HG03103 (cell line): ENCODE measurements around the gene GHRHR.

Source experiments
- ATAC-seq: cut with Tn5 transposase; IDR thresholded peaks from one replicate; pipeline ENCODE4 v1.9.1; 2021; ENCODE audit warnings: low read depth; ENCODE audit not compliant: unreplicated experiment

The GHRHR gene

GRCh38 chr7:30998180-30998579, 34.4 kb downstream of the GHRHR start:
- no peak for ATAC-seq

- no peak for ATAC-seq
Measured at GRCh38 chr7:31000161-31000693, 36.5 kb downstream of the GHRHR start.

GRCh38 chr7:31000779-31001178, 37.0 kb downstream of the GHRHR start:
- ATAC-seq, result no peak

- ATAC-seq, result no peak
Measured at GRCh38 chr7:31002256-31002655, 38.5 kb downstream of the GHRHR start.

- ATAC-seq, result no peak
Measured at GRCh38 chr7:31003097-31003496, 39.3 kb downstream of the GHRHR start.

- ATAC-seq, result no peak
Measured at GRCh38 chr7:31003721-31004120, 40.0 kb downstream of the GHRHR start.

GRCh38 chr7:31004393-31004792, 40.6 kb downstream of the GHRHR start:
- no peak for ATAC-seq

- ATAC-seq, result no peak
Measured at GRCh38 chr7:31006857-31007256, 43.1 kb downstream of the GHRHR start.

- no peak for ATAC-seq
Measured at GRCh38 chr7:31007634-31008033, 43.9 kb downstream of the GHRHR start.

- no peak for ATAC-seq
Measured at GRCh38 chr7:31014826-31015225, 51.1 kb downstream of the GHRHR start.

- ATAC-seq, result no peak
Measured at GRCh38 chr7:31017032-31017675, 53.4 kb downstream of the GHRHR start.

- ATAC-seq, result no peak
Measured at GRCh38 chr7:31017721-31018120, 54.0 kb downstream of the GHRHR start.

GRCh38 chr7:31019509-31019908, 55.8 kb downstream of the GHRHR start:
- ATAC-seq, result no peak

GRCh38 chr7:31020161-31020560, 56.4 kb downstream of the GHRHR start:
- no peak for ATAC-seq

GRCh38 chr7:31020652-31021051, 56.9 kb downstream of the GHRHR start:
- ATAC-seq, result no peak

- ATAC-seq, result no peak
Measured at GRCh38 chr7:31022117-31022516, 58.4 kb downstream of the GHRHR start.

- ATAC-seq, result no peak
Measured at GRCh38 chr7:31022726-31023125, 59.0 kb downstream of the GHRHR start.

- no peak for ATAC-seq
Measured at GRCh38 chr7:31023877-31024276, 60.1 kb downstream of the GHRHR start.

GRCh38 chr7:31027161-31027965, 63.6 kb downstream of the GHRHR start:
- ATAC-seq, result no peak

- no peak for ATAC-seq
Measured at GRCh38 chr7:31028006-31028405, 64.3 kb downstream of the GHRHR start.

GRCh38 chr7:31028417-31028992, 64.8 kb downstream of the GHRHR start:
- no peak for ATAC-seq
